H9 (cell line): Measurements from ENCODE around the gene ATAT1. TPM values are rescaled to one million over a fixed set of nuclear protein-coding genes. Genes with fewer than 3 reads are reported as not detected.
A peak's percentile ranks its signal among the peaks of the same experiment; 100 is the strongest.

Source experiments
- DNase-seq: peaks from one replicate; pipeline ENCODE4 v3.0.0-alpha.2; 2017
- H2AFZ ChIP-seq: one replicate; pipeline ENCODE4 v1.6.1; 2013; ENCODE audit warnings: mild to moderate bottlenecking, low read length, control low read depth, moderate library complexity
- H2AK5ac ChIP-seq: 2 replicates; pipeline ENCODE4 v1.6.1; 2013; ENCODE audit warnings: low read length, control low read depth, mixed read lengths; ENCODE audit not compliant: insufficient read length
- H2BK120ac ChIP-seq: one replicate; pipeline ENCODE4 v1.6.1; 2013; ENCODE audit warnings: low read depth, mild to moderate bottlenecking, low read length, control low read depth, inconsistent platforms; ENCODE audit not compliant: poor library complexity, severe bottlenecking
- H2BK12ac ChIP-seq: 2 replicates; pipeline ENCODE4 v1.6.1; 2013; ENCODE audit warnings: low read length, control low read depth, mixed read lengths, low read depth; ENCODE audit not compliant: insufficient read length
- H2BK15ac ChIP-seq: 2 replicates; pipeline ENCODE4 v1.6.1; 2013; ENCODE audit warnings: low read depth, low read length, control low read depth
- H2BK20ac ChIP-seq: one replicate; pipeline ENCODE4 v1.6.1; 2013; ENCODE audit warnings: low read depth, mild to moderate bottlenecking, low read length, control low read depth, inconsistent platforms; ENCODE audit not compliant: poor library complexity, severe bottlenecking
- H2BK5ac ChIP-seq: 2 replicates; pipeline ENCODE4 v1.6.1; 2013; ENCODE audit warnings: low read length, control low read depth, mixed read lengths; ENCODE audit not compliant: insufficient read length
- H3K14ac ChIP-seq: 2 replicates; pipeline ENCODE4 v1.6.1; 2013; ENCODE audit warnings: low read length, control low read depth; ENCODE audit not compliant: insufficient read depth
- H3K18ac ChIP-seq: 2 replicates; pipeline ENCODE4 v1.6.1; 2013; ENCODE audit warnings: low read depth, mild to moderate bottlenecking, mixed read lengths, low read length, control low read depth; ENCODE audit not compliant: insufficient read length
- H3K23ac ChIP-seq: 2 replicates; pipeline ENCODE4 v1.6.1; 2013; ENCODE audit warnings: low read length, control low read depth, mixed read lengths, low read depth; ENCODE audit not compliant: insufficient read length
- H3K23me2 ChIP-seq: 2 replicates; pipeline ENCODE4 v1.6.1; 2013; ENCODE audit warnings: low read depth, mild to moderate bottlenecking, mixed read lengths, low read length, control low read depth; ENCODE audit not compliant: insufficient read length, poor library complexity, severe bottlenecking
- H3K27ac ChIP-seq: 2 replicates; pipeline ENCODE4 v1.5.1; 2013; ENCODE audit warnings: low read length, control low read depth, mixed read lengths, low read depth; ENCODE audit not compliant: insufficient read length
- H3K27me3 ChIP-seq: 2 replicates; pipeline ENCODE4 v1.6.1; 2013; ENCODE audit warnings: low read length, control low read depth, inconsistent platforms; ENCODE audit not compliant: insufficient read depth
- H3K4ac ChIP-seq: 2 replicates; pipeline ENCODE4 v1.6.1; 2013; ENCODE audit warnings: low read depth, mild to moderate bottlenecking, control low read depth, inconsistent platforms, low read length, moderate library complexity
- H3K4me1 ChIP-seq: 2 replicates; pipeline ENCODE4 v1.6.1; 2013; ENCODE audit warnings: low read length, control low read depth, inconsistent platforms; ENCODE audit not compliant: insufficient read depth
- H3K4me2 ChIP-seq: 2 replicates; pipeline ENCODE4 v1.6.1; 2013; ENCODE audit warnings: low read length, control low read depth, mixed read lengths; ENCODE audit not compliant: insufficient read length, insufficient read depth
- H3K56ac ChIP-seq: 2 replicates; pipeline ENCODE4 v1.6.1; 2013; ENCODE audit warnings: low read depth, mild to moderate bottlenecking, mixed read lengths, low read length, control low read depth; ENCODE audit not compliant: insufficient read length
- H3K79me1 ChIP-seq: 2 replicates; pipeline ENCODE4 v1.6.1; 2013; ENCODE audit warnings: low read depth, mild to moderate bottlenecking, moderate library complexity, low read length, control low read depth, inconsistent platforms; ENCODE audit not compliant: insufficient read depth, poor library complexity, severe bottlenecking
- H3K79me2 ChIP-seq: 2 replicates; pipeline ENCODE4 v1.6.1; 2013; ENCODE audit warnings: low read length, control low read depth, inconsistent platforms; ENCODE audit not compliant: insufficient read depth
- H3K9ac ChIP-seq: 2 replicates; pipeline ENCODE4 v1.6.1; 2013; ENCODE audit warnings: low read length, control low read depth, mixed read lengths; ENCODE audit not compliant: insufficient read length; ENCODE audit errors: extremely low read depth
- H3K9me3 ChIP-seq: one replicate; pipeline ENCODE4 v1.6.1; 2013; ENCODE audit warnings: low read depth, low read length, inconsistent platforms; ENCODE audit not compliant: control insufficient read depth
- H3T11ph ChIP-seq: one replicate; pipeline ENCODE4 v1.6.1; 2013; ENCODE audit warnings: mild to moderate bottlenecking, low read length, control low read depth, inconsistent platforms
- H4K20me1 ChIP-seq: one replicate; pipeline ENCODE4 v1.6.1; 2013; ENCODE audit not compliant: control insufficient read depth, insufficient read length, insufficient read depth
- H4K5ac ChIP-seq: 2 replicates; pipeline ENCODE4 v1.6.1; 2013; ENCODE audit warnings: low read depth, mild to moderate bottlenecking, mixed read lengths, low read length, control low read depth; ENCODE audit not compliant: insufficient read length
- H4K8ac ChIP-seq: replicated peaks from 2 replicates; pipeline ENCODE4 v1.6.1; 2013; ENCODE audit warnings: low read length, control low read depth, mixed read lengths, low read depth; ENCODE audit not compliant: insufficient read length
- H4K91ac ChIP-seq: 2 replicates; pipeline ENCODE4 v1.6.1; 2013; ENCODE audit warnings: low read depth, mild to moderate bottlenecking, moderate library complexity, mixed read lengths, low read length, control low read depth; ENCODE audit not compliant: insufficient read length
- H3K27ac Mint-ChIP-seq, 3 experiments: 2 replicates in 2 of 3; 3 replicates in 1 of 3; pipeline ENCODE4 v1.8.0; 2020 to 2021; ENCODE audit warnings: mixed read lengths in 3 of 3, mild to moderate bottlenecking in 1 of 3, moderate library complexity in 1 of 3
- H3K27me3 Mint-ChIP-seq: 2 replicates; pipeline ENCODE4 v1.8.0; 2021; ENCODE audit warnings: low read depth, mild to moderate bottlenecking, moderate library complexity, mixed read lengths
- H3K36me3 Mint-ChIP-seq, 3 experiments: 2 replicates in 2 of 3; 3 replicates in 1 of 3; pipeline ENCODE4 v1.8.0; 2020 to 2021; ENCODE audit warnings: low read depth in 3 of 3, mixed read lengths in 3 of 3; ENCODE audit not compliant: insufficient read depth in 1 of 3
- H3K4me1 Mint-ChIP-seq, 2 experiments: 2 replicates each; pipeline ENCODE4 v1.8.0; 2020; ENCODE audit warnings: mixed read lengths in 2 of 2
- H3K4me3 Mint-ChIP-seq, 2 experiments: 2 replicates in 1 of 2; 3 replicates in 1 of 2; pipeline ENCODE4 v1.8.0; 2020 to 2021; ENCODE audit warnings: mild to moderate bottlenecking in 2 of 2, mixed read lengths in 2 of 2, moderate library complexity in 1 of 2
- H3K9me3 Mint-ChIP-seq, 2 experiments: 2 replicates in 1 of 2; 3 replicates in 1 of 2; pipeline ENCODE4 v1.8.0; 2020; ENCODE audit warnings: mild to moderate bottlenecking in 2 of 2, mixed read lengths in 2 of 2, moderate library complexity in 1 of 2
- WGBS: extraction: QIAGEN DNeasy Blood & Tissue Kit; methylation state at CpG from one replicate; pipeline ENCODE4 v1.1.7; 2013; ENCODE audit warnings: missing lambda C conversion rate, low lambda C conversion rate, mixed read lengths; ENCODE audit not compliant: insufficient read length; ENCODE audit errors: extremely low coverage; 5-methylcytosine and 5-hydroxymethylcytosine counted together
- total RNA-seq: library from RNA; stranded (reverse); gene quantifications from 2 replicates; pipeline ENCODE4 v1.2.1, GENCODE V29; 2021
- TF ChIP-seq, protein P1 (sequence below): fragments of 200-600 bp; sonication (generic); conservative IDR thresholded peaks from 3 replicates; pipeline ENCODE4 v1.8.0; 2021; ENCODE audit warnings: antibody characterized with exemption, mild to moderate bottlenecking

Gene ATAT1
- total RNA-seq, 1 experiment from 2014 or later: 20.1 TPM

DNA sequence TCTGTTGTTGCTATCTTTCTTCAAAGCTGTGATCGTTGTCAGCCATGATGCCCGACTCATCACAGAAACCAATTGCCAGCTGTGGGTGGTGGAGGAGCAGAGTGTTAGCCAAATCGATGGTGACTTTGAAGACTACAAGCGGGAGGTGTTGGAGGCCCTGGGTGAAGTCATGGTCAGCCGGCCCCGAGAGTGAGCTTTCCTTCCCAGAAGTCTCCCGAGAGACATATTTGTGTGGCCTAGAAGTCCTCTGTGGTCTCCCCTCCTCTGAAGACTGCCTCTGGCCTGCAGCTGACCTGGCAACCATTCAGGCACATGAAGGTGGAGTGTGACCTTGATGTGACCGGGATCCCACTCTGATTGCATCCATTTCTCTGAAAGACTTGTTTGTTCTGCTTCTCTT is 36.2 kb upstream of the ATAT1 start:
- Histone ChIP-seq H2BK5ac (no peak overlapping the region), H2BK120ac (no peak overlapping the region), H2BK15ac (no peak overlapping the region), H3K23me2 (no peaks in the 10 kb centered on the region), H3K9me3 (no peaks in the 10 kb centered on the region), H2BK12ac (no peak overlapping the region), H2AK5ac (no peak overlapping the region), H2BK20ac (no peak overlapping the region), H2AFZ (no peak overlapping the region), H4K8ac (no peak overlapping the region), H4K91ac (no peak overlapping the region), H3K4me1 (no peaks in the 10 kb centered on the region), H3K9ac (no peak overlapping the region), H4K20me1 (no peaks in the 10 kb centered on the region), H3K56ac (no peak overlapping the region), H4K5ac (no peak overlapping the region), H3K23ac (no peak overlapping the region), H3K79me2 (no peaks in the 10 kb centered on the region; the same call in 1 of the 2 replicates), H3K4me2 (no peak overlapping the region), H3K18ac (no peak overlapping the region), H3K14ac (no peak overlapping the region), H3K27ac (no peak overlapping the region), H3T11ph (no peak overlapping the region), H3K27me3 (no peaks in the 10 kb centered on the region), H3K79me1 (peaks cover 5% of the 10 kb centered on the region), H3K4ac (no peak overlapping the region)
- DNase-seq: no peak
- 0 out of 7 replicates have a peak overlapping the region, but pooled peaks of 1 of the 3 experiments have one; percentile 37 for H3K27ac Mint-ChIP-seq
- no CpG with 5 or more reads among the region's 8 CpGs for WGBS
- H3K4me3 Mint-ChIP-seq: no peak overlapping the region; a peak in 1 of 5 replicates
- no peaks in the 10 kb centered on the region for H3K27me3 Mint-ChIP-seq
- H3K9me3 Mint-ChIP-seq: no peaks in the 10 kb centered on the region
- peaks cover 57 to 92% (median 79%) of the 10 kb centered on the region in 3 experiments; a peak in 6 of 7 replicates for H3K36me3 Mint-ChIP-seq
- TF ChIP-seq, protein P1, sequence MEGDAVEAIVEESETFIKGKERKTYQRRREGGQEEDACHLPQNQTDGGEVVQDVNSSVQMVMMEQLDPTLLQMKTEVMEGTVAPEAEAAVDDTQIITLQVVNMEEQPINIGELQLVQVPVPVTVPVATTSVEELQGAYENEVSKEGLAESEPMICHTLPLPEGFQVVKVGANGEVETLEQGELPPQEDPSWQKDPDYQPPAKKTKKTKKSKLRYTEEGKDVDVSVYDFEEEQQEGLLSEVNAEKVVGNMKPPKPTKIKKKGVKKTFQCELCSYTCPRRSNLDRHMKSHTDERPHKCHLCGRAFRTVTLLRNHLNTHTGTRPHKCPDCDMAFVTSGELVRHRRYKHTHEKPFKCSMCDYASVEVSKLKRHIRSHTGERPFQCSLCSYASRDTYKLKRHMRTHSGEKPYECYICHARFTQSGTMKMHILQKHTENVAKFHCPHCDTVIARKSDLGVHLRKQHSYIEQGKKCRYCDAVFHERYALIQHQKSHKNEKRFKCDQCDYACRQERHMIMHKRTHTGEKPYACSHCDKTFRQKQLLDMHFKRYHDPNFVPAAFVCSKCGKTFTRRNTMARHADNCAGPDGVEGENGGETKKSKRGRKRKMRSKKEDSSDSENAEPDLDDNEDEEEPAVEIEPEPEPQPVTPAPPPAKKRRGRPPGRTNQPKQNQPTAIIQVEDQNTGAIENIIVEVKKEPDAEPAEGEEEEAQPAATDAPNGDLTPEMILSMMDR: no peak
- no peaks in the 10 kb centered on the region for H3K4me1 Mint-ChIP-seq
